CD4-positive, alpha-beta T cell treated with Interleukin-10 for 1 hour (primary cell): ENCODE results near the gene TSC22D2.

ENCODE experiments used
- DNase-seq: peaks from one replicate; pipeline ENCODE4 v3.0.0-alpha.2; 2020

The TSC22D2 gene

GRCh38 chr3:150408221-150409124, at the start of gene TSC22D2:
TSS of gene TSC22D2 (plus strand) at chr3:150408298. CDS start at chr3:150409351, 1,053 bp downstream.
- peak; percentile 96 for DNase-seq

DNA sequence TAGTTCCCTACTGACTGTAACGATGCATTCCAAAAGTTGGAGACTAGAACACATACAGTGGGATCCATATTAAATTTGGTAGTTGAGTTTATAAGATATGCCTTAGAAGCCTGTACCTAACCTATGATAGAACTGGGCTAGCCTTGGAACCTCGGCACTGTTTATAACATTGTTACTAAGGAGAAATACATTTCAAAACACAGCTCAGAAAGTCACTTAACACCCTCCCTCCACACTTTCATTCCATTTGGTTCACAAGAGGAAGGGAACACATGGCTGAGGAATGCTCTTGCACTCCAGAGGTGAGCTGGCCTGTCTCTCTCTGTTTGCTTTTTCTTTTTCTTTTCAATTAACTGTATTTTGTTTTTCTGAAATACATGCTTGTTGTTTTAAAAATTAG, 48.7 kb upstream of the TSC22D2 start:
- no peak for DNase-seq

DNA sequence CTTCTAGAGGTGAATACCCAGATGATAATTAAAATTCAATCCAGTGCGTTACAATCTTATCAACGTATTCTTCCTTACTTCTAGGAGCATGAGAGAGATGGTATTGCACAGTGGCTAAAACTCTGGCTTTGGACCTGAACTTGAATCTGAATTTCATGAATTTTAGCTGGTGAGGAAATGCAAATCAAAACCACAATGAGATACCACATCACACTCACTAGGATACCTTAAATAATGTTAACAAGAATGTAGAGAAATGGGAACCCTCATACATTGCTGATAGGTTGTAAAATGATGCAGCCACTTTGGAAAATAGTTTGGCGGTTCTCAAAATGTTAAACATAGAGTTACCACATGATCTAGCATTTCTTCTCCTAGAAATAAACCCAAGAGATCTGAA, 47.1 kb upstream of the TSC22D2 start:
- no peak for DNase-seq

GRCh38 chr3:150362515-150363302, 45.4 kb upstream of the TSC22D2 start:
- no peak for DNase-seq

DNA sequence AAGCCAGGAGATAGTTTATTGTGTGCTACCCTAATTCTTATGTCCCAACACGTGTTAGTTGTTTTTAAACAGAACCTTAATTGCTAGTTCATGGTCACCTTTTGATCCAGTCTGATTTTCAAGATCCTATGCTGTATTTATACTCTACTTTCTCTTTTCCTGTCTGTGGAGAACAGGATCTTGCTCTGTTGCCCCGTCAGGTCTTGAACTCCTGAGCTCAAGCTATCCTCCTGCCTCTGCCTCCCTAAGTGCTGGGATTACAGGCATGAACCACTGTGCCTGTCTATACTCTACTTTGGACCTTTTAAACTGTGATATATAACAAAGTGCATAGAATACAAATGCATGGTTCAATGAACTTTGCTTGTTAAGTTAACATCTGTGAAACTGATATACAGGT, 44.7 kb upstream of the TSC22D2 start:
- DNase-seq = no peak

- no peak for DNase-seq
Observed at GRCh38 chr3:150365132-150365604, 42.9 kb upstream of the TSC22D2 start.

DNA sequence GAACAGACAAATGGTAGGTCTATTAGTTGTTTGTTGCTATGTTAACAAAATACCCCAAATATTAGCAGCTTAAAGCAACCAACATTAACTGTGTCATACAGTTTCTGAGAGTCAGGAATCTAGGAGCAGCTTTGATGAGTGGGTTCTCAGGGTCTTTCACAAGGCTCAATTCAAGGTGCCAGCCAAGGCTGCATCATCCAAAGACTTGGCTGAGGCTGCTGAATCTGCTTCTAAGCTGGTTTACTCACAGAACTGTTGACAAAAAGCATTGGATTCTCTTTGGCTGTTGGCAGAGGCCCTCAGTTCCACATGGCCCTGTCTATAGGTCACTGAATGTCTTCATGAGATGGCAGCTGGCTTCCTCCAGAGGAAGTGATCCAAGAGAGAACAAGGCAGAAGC, 40.3 kb upstream of the TSC22D2 start:
- no peak for DNase-seq

DNA sequence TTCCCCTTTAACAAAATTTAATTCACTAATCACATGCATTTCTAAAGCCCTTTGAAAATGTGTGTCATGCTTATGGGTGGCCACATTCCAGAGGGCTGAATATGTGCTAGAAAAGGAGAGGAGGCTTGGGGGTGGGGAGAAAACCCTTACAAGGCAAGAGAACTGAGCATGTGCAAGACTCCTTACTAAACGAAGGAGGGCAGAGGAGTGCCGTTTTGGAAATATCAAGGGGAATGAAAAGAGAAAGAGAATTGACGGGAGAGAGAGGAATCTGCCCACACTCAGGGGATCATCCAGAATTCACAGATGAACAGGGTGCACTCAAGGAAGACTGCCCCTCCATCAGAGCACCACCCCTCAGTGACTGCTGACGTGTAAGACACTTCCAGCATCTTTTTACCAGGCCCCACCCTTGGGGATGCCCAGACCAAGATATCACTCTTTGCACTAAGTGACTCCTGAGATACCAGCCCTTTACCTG, 37.9 kb upstream of the TSC22D2 start:
- DNase-seq = no peak

- no peak for DNase-seq
Observed at GRCh38 chr3:150370999-150371398, 37.1 kb upstream of the TSC22D2 start.

GRCh38 chr3:150371741-150372254, 36.3 kb upstream of the TSC22D2 start:
- DNase-seq = no peak

DNA sequence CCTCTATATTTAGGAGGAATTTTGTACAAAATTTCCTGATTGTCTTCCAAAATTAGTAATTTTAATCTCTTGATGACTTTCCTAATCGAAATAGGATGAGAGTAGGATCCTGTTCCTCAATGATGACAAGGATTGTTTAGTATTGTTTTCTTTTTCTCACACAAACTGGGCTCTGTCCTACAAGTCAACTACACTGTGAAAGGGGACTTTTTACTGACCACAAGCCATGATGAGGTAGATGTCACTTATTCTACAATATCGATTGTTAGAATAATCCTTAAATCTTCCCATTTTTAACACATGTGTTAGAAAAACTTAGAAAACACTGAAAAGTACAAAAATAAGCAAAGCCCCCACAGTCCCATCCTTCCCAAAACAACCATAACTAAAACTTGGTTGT, 35.8 kb upstream of the TSC22D2 start:
- DNase-seq = no peak

- peak; percentile 20 for DNase-seq
Observed at GRCh38 chr3:150372722-150373121, 35.4 kb upstream of the TSC22D2 start.

DNA sequence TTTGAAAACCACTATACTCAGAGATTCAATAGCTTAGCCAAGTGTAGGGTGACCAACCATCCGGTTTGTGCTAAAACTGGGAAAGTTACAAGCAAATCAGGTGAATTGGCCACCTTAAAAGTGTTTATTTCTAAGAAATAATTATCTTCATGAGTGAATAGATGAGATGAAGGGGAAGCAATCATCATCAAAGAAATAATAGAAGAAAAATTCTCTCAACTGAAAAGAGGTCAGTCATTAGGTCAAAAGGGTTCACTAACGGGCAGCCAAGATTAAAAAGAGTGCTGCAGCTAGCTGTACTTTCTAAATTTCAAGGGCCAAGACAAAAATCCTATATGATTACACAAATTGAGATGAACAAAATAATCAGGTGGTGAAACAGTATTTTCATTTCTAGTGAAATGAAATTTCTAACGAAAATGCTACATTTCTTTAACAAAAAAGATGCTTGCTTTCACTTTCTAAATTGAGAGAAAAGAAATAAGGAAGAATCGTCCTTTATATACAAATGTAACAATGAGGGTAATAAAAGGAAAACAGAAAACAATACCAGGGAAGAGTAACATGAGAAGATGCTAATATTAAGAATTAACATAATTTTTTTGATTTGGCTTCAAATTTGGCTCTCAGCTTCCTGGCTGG, 34.7 kb upstream of the TSC22D2 start:
- DNase-seq = no peak

- DNase-seq = no peak
Observed at GRCh38 chr3:150374975-150375374, 33.1 kb upstream of the TSC22D2 start.

- no peak for DNase-seq
Observed at GRCh38 chr3:150376001-150376848, 31.9 kb upstream of the TSC22D2 start.

DNA sequence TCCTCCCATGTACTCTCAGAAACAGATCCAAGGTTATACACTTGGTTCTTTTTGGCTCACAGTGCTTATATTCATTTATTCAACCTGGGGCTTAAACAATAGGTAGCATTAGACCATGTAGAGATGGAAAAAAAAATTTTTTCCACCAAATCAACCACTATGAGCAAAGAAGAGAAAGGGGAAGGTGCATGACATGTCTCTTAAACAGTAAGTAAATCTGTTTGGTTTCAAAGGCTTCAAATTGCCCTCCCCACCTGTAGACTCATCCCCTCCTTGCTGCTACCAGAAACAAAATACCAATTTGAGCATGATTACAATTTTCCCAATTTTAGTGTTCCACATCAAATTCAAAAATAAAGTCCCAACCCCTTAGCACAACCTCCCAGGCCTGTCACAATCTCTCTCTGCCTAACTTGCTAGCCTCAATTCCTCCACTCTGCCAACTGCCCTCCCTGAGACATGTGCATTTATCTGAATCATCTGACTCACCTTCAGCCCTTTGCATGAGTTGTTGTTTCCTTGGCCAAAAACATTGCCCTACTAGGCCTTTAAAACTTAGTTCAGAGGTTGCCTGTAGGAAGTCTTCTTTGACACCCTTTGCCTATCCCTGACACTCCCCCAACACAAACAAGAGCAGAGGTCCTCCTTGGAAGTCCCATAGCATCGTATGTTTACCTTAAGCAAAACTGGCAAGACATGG, 30.3 kb upstream of the TSC22D2 start:
- DNase-seq = no peak

- no peak for DNase-seq
Observed at GRCh38 chr3:150378301-150378748, 29.8 kb upstream of the TSC22D2 start.

DNA sequence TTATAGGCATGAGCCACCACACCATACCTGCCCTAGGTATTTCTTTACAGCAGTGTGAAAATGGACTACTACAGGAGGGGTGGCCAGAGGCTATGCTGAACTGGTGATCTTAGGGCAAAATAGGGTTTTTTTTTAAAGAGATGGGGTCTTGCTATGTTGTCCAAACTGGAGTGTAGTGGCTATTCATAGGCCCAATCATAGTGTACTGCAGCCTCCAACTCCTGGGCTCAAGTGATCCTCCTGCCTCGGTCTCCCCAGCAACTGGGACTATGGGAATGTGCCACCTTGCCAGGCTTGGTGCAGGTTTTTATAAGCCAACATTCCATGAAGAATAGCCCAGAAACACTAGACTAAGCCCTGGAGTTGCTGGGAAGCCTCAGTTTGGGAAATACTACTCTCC, 28.6 kb upstream of the TSC22D2 start:
- DNase-seq = no peak

DNA sequence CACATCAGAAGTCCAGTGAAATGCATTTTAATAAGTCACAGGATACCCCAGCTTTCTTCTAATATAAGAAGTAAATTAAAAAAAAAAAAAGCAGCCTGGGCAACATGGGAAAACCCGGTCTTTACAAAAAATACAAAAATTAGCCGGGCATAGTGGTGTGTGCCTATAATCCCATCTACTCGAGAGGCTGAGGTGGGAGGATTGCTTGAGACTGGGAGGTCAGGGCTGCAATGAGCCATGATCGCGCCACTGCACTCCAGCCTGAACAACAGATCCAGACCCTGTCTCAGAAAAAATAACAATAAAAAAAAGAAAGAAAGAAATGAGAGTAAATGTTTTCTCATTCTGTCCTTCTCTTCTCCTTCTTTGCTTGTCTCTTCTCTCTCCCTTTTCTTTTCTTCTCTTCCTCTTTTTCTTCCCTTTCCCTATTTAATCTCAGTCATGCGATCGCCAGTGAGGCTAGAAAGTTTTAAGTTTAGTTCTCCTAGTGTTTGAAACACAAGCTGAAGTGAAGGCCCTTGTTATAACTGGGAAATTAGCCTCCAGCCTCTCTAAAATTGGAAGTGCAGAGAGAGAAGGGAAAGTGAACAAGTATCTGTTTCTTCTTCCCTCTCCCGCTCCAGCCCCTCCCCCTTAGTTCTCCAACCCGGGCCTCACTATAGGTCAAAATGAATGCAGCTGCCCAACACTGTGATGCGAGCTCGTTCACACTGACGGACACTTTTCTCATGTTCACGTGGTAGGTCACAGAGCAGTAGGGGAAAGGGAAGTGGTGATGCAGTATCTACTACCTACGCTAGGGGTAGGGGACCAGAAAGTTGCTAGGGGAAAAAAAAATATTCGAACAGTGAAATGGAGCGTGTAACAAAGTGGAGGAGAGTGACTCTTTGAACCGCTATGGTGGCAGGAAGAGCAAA, 23.5 kb upstream of the TSC22D2 start:
- peak; percentile 75 for DNase-seq
